ENCODE data around the gene APBB1.
"Not testable (repeated sequence)": the region's sequence is repeated elsewhere in the genome, so short reads cannot be mapped to it uniquely, and the experiment has no call there.

APBB1 gene

GRCh38 chr11:6405846-6406245, 13.0 kb downstream of the APBB1 start:
- no peak for DNase-seq
- no peak for TF ChIP-seq GATA1 (IDR thresholded peaks at IDR 0.05; ENCODE audit: low read depth, low read length)
- no peak for TF ChIP-seq POLR2A (IDR thresholded peaks at IDR 0.05; ENCODE audit: low read length)

- DNase-seq = no peak
- no peak for TF ChIP-seq POLR2A (IDR thresholded peaks at IDR 0.05; ENCODE audit: low read length)
- TF ChIP-seq GATA1 (IDR thresholded peaks at IDR 0.05; ENCODE audit: low read depth, low read length) = no peak
These were observed 13.7 kb downstream of the APBB1 start for GRCh38 chr11:6405052-6405667.

- TF ChIP-seq POLR2A (IDR thresholded peaks at IDR 0.05; ENCODE audit: low read length) (no peak), GATA1 (IDR thresholded peaks at IDR 0.05; ENCODE audit: low read depth, low read length) (no peak)
- DNase-seq = no peak
These were observed 14.4 kb downstream of the APBB1 start for GRCh38 chr11:6404342-6405051.

- no peak for DNase-seq
- no peak for TF ChIP-seq POLR2A (IDR thresholded peaks at IDR 0.05; ENCODE audit: low read length)
- no peak for TF ChIP-seq GATA1 (IDR thresholded peaks at IDR 0.05; ENCODE audit: low read depth, low read length)
These were observed 15.4 kb downstream of the APBB1 start for GRCh38 chr11:6403539-6403938.

GRCh38 chr11:6402561-6402981, 16.3 kb downstream of the APBB1 start:
- DNase-seq = no peak
- no peak for TF ChIP-seq POLR2A (IDR thresholded peaks at IDR 0.05; ENCODE audit: low read length)
- TF ChIP-seq GATA1 (IDR thresholded peaks at IDR 0.05; ENCODE audit: low read depth, low read length) = no peak

GRCh38 chr11:6402061-6402470, 16.8 kb downstream of the APBB1 start:
- no peak for TF ChIP-seq GATA1 (IDR thresholded peaks at IDR 0.05; ENCODE audit: low read depth, low read length)
- no peak for TF ChIP-seq POLR2A (IDR thresholded peaks at IDR 0.05; ENCODE audit: low read length)
- DNase-seq = no peak

- TF ChIP-seq POLR2A (IDR thresholded peaks at IDR 0.05; ENCODE audit: low read length) (no peak), GATA1 (IDR thresholded peaks at IDR 0.05; ENCODE audit: low read depth, low read length) (no peak)
- DNase-seq = no peak
These were observed 17.4 kb downstream of the APBB1 start for GRCh38 chr11:6401464-6401863.

GRCh38 chr11:6400431-6401345, 18.2 kb downstream of the APBB1 start:
- DNase-seq = no peak
- TF ChIP-seq POLR2A (IDR thresholded peaks at IDR 0.05; ENCODE audit: low read length) = no peak
- TF ChIP-seq GATA1 (IDR thresholded peaks at IDR 0.05; ENCODE audit: low read depth, low read length) = no peak

GRCh38 chr11:6397636-6398035, 21.3 kb downstream of the APBB1 start:
- no peak for DNase-seq
- no peak for TF ChIP-seq POLR2A (IDR thresholded peaks at IDR 0.05; ENCODE audit: low read length)
- TF ChIP-seq GATA1 (IDR thresholded peaks at IDR 0.05; ENCODE audit: low read depth, low read length) = no peak

- no peak for TF ChIP-seq POLR2A (IDR thresholded peaks at IDR 0.05; ENCODE audit: low read length)
- TF ChIP-seq GATA1 (IDR thresholded peaks at IDR 0.05; ENCODE audit: low read depth, low read length) = no peak
- DNase-seq = no peak
These were observed 21.7 kb downstream of the APBB1 start for GRCh38 chr11:6397156-6397555.

GRCh38 chr11:6395470-6396060, 23.3 kb downstream of the APBB1 start:
- no peak for TF ChIP-seq GATA1 (IDR thresholded peaks at IDR 0.05; ENCODE audit: low read depth, low read length)
- no peak for DNase-seq

- TF ChIP-seq POLR2A (IDR thresholded peaks at IDR 0.05; ENCODE audit: low read length) (no peak), GATA1 (IDR thresholded peaks at IDR 0.05; ENCODE audit: low read depth, low read length) (no peak)
- no peak for DNase-seq
These were observed 24.8 kb downstream of the APBB1 start for GRCh38 chr11:6393989-6394670.

GRCh38 chr11:6392251-6392650, 26.6 kb downstream of the APBB1 start:
- DNase-seq = not testable (repeated sequence)
